ENCODE results near the gene SOWAHD.

Gene SOWAHD

DNA sequence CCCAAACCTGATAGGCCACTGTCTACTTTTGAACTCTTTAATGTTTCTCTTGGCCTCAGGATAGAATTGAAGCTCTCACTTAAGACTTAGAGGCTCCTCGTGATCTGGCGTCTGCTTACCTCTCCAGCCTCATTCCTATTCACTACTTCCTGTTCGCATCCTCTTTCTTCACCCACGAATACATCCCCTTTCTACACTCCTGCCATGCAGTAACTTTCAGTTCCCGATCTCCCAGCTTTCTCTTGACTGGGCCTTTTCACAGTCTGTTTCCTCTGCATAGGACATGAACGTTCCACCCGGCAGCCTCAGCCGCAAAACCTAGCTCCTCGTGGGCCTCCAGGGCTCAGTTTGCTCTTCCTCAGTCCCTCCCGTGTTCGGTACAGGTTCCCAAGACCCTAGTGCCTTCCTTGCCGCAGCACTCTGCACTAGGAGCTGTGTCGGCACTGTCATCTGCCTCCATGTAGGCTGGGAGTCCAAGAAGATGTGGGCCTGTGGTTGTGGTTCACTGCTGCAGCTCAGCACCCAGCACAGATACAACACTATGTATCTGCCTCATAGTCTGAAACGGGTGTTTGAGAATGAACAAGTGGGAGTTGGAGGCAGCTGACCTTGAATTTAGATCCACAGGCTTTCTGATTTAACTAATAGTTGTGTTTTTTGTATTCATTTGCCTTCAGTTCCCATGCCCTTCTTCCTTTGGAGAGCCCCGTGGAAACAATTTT is 17.3 kb downstream of the SOWAHD start:
- DNase-seq (ENCODE audit: low read depth), result no peak
- TF ChIP-seq, protein P1, sequence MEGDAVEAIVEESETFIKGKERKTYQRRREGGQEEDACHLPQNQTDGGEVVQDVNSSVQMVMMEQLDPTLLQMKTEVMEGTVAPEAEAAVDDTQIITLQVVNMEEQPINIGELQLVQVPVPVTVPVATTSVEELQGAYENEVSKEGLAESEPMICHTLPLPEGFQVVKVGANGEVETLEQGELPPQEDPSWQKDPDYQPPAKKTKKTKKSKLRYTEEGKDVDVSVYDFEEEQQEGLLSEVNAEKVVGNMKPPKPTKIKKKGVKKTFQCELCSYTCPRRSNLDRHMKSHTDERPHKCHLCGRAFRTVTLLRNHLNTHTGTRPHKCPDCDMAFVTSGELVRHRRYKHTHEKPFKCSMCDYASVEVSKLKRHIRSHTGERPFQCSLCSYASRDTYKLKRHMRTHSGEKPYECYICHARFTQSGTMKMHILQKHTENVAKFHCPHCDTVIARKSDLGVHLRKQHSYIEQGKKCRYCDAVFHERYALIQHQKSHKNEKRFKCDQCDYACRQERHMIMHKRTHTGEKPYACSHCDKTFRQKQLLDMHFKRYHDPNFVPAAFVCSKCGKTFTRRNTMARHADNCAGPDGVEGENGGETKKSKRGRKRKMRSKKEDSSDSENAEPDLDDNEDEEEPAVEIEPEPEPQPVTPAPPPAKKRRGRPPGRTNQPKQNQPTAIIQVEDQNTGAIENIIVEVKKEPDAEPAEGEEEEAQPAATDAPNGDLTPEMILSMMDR (conservative IDR thresholded peaks at IDR 0.05; ENCODE audit: low read depth, low read length), result no peak
- H3K4me3 ChIP-seq (ENCODE audit: low read depth, low read length), result no peak overlapping the region

DNA sequence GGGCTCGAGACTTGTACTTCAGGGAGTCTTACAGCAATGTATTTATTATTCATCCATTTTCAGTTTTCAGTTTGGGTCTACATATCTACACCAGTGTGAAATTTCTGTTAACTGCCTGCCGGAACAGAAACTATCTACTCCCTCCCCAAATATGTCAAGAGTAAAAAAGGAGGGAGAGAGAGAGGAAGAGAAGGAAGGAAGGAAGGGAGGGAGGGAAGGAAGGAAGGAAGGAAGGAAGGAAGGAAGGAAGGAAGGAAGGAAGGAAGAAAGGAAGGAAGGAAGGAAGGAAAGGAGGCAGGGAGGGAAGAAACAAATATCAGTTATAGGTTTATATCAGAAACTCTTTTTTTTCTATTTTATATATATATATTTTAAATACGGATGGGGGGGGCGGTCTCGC is 20.4 kb downstream of the SOWAHD start:
- no peak for DNase-seq (ENCODE audit: low read depth)
- TF ChIP-seq, protein P1 (conservative IDR thresholded peaks at IDR 0.05; ENCODE audit: low read depth, low read length), result no peak
- no peak overlapping the region for H3K4me3 ChIP-seq (ENCODE audit: low read depth, low read length)

DNA sequence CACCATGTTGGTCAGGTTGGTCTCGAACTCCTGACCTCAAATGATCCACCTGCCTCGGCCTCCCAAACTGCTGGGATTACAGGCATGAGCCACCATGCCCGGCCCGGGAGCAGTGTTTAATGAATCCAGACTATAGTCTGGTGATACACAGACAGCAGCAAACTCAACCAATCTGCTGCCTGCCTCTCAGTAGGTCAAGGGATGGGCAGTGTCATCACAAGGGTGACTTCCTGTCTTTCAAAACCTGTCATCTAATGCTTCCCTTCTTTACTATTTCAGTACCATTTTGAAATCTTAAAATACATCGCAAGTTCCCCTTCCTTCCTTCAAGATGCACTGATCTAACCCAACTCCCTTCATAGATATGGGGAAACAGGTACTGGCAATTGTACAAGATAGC is 24.6 kb downstream of the SOWAHD start:
- no peak for DNase-seq (ENCODE audit: low read depth)
- TF ChIP-seq, protein P1 (conservative IDR thresholded peaks at IDR 0.05; ENCODE audit: low read depth, low read length), result no peak
- H3K4me3 ChIP-seq (ENCODE audit: low read depth, low read length), result no peak overlapping the region

DNA sequence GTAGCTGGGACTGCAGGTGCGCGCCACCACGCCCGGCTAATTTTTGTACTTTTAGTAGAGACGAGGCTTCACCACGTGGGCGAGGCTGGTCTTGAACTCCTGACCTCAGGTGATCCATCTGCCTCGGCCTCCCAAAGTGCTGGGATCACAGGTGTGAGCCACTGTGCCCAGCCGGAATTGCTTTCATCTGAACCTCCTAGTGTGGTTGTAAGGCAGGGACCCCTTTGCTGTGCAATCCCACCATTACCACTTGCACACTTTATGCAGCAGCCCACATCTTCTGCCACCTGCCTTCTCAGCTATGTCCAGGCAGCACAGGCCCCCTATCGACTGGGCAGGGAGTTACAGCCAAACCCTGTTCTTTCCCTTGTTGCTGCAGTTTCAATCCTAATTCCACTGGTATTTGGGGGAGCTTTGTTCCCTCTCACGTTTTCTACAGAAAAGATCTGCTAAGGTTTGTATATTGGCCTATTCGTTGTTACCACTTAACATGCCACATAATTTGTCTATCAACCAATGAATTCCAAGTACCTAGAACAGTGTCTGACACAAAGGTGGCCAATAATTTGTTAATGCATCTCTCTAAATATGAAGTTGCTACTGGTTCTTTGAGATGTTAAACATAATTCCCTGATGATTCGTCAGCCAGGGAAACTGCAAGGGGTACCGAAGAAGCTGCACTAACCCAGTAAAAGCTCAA is 26.5 kb downstream of the SOWAHD start:
- H3K4me3 ChIP-seq (ENCODE audit: low read depth, low read length), result no peak overlapping the region
- peak; percentile 52 for DNase-seq (ENCODE audit: low read depth)
- TF ChIP-seq, protein P1 (conservative IDR thresholded peaks at IDR 0.05; ENCODE audit: low read depth, low read length), result peak; percentile 70

DNA sequence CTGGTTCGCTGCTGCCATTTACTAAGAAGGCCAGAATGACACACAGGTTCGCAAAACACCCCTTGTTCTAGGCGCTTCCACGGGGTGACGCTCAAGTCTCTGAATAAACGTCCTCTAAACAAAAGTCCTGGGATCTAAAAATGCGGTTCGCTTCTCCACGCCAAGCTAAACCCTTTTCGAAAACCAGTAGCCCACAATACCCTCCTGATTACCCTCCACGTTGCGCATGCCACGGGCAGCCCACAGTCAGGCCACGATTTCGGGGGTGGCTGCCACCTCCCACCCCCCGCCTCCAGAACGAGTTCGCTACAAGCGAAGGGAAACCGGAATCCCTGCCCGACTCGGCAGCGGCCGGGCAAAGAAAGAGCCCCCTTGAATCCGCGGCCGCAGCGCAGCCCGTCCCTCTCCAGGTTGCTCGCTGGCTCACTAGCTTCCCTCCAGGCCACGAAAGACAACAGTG is 32.6 kb downstream of the SOWAHD start:
- peak overlapping the region; percentile 79 for H3K4me3 ChIP-seq (ENCODE audit: low read depth, low read length)
- DNase-seq (ENCODE audit: low read depth), result peak; percentile 52
- TF ChIP-seq, protein P1 (conservative IDR thresholded peaks at IDR 0.05; ENCODE audit: low read depth, low read length), result peak; percentile 43

DNA sequence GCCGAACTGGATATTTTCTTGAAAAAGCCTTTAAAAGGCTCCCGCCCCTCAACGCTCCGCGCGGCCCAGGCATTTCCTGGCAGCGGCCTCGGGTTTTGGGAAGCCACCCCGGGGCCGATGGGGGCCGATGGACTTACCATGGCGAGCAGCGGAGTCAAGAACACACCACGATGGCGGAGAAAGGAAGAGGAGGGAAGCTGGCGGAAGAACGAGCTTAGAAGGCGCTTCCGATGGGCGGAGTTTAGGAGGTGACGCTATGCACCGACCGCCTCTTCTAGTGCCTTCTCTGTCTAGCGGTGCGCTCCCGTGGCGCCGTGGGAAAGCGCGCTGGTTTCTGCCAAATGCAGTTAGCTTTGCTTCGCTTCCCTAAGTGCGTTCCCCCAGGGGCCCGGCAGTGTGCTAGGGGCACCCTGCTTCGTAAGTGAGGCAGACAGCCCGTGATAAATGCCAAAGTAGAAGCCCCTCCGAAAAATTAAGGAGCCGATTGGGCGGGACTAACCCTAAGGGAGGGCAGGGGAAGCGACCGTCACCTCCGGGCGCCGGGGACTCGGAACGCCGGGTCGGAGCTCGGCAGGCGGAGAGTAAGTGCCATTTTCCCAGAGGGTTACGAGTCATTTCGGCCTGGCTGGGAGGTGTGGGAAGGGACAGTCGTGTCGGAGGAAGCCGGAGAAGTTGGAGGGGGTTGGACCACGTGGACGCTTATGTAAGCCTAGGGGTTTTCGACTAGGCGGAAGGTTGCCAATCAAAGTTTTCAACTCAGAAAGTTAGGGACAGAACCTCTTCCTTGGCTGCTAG is 33.2 kb downstream of the SOWAHD start, which contains the start of gene RPL39:
RPL39 (minus strand) TSS at position 194 of the 795 bp plus-strand sequence; CDS start at position 140, 54 bp downstream.
- peak; percentile 92 for DNase-seq (ENCODE audit: low read depth)
- TF ChIP-seq, protein P1 (conservative IDR thresholded peaks at IDR 0.05; ENCODE audit: low read depth, low read length), result no peak
- peak within 1 kb of the TSS; percentile 79 for H3K4me3 ChIP-seq (ENCODE audit: low read depth, low read length)

All from choroid plexus epithelial cell (primary cell).